Stimulated activated CD8-positive, alpha-beta memory T cell treated with anti-CD3 and anti-CD28 coated beads, Interleukin-4, amount 100 ng/mL, for 24 hours (primary cell): Measurements from ENCODE around the gene USP11.
"Not testable (repeated sequence)": the region's sequence is repeated elsewhere in the genome, so short reads cannot be mapped to it uniquely, and the experiment has no call there.

ENCODE experiments used
- DNase-seq: peaks from one replicate; pipeline ENCODE4 v3.0.0-alpha.2; 2020; ENCODE audit warnings: low read depth

USP11 gene

DNA sequence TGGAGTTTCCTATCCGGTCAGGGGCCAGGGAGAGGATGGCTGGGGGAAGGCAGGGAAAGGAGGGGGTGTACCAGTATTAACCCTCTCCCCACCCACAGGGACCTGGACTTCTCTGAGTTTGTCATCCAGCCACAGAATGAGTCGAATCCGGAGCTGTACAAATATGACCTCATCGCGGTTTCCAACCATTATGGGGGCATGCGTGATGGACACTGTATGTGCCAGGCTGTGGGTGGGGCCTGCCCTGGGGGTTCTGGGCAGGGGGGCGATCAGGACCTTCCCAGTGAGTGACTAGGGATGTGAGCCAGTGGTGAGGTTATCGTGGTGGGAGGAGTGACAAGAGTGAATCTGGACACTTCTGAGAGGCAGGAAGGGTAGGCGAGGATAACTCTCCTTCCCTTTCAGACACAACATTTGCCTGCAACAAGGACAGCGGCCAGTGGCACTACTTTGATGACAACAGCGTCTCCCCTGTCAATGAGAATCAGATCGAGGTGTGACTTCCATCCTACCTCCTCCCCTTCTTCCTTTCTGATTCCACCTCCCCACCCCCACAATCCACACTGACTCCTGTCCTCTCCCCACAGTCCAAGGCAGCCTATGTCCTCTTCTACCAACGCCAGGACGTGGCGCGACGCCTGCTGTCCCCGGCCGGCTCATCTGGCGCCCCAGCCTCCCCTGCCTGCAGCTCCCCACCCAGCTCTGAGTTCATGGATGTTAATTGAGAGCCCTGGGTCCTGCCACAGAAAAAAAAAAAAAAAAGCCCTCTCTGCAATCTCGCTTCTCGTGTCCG is 14.6 kb downstream of the USP11 start:
- no peak for DNase-seq

- DNase-seq, result no peak
Measured at GRCh38 chrX:47247999-47248320, 15.2 kb downstream of the USP11 start.

DNA sequence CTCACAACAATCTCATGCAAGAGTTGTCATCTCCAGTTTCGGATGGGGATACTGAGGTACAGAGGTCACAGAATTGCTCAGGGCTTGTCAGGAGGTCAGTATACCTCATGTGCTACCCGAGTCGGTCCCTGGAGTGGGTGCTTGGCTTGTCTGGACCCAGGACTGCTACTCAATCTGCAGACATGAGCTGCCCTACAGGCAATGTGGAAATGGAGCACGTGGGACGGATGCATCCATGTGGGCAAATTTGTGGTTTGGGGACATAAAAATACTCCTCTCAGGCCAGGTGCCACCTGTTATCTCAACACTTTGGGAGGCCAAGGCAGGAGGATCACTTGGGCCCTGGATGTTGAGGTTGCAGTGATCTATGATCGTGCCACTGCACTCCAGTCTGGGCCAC is 15.8 kb downstream of the USP11 start:
- DNase-seq, result no peak

- DNase-seq, result no peak
Measured at GRCh38 chrX:47250017-47250347, 17.2 kb downstream of the USP11 start.

DNA sequence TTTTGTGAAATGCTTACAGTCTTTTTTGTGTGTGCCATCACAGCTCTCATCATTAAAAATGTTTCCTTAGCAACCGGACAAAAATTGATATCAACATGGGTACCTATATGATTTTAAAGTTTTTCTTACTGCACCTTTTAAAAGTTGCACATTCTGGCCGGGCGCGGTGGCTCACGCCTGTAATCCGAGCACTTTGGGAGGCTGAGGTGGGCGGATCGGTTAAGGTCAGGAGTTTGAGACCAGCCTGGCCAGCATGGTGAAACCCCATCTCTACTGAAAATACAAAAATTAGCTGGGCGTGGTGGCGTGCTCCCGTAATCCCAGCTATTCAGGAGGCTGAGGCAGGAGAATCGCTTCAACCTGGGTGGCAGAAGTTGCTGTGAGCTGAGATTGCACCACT is 24.8 kb downstream of the USP11 start:
- not testable (repeated sequence) for DNase-seq

GRCh38 chrX:47264483-47265173 is 31.8 kb downstream of the USP11 start:
- DNase-seq, result no peak

GRCh38 chrX:47266643-47267042 is 33.8 kb downstream of the USP11 start:
- DNase-seq, result no peak

DNA sequence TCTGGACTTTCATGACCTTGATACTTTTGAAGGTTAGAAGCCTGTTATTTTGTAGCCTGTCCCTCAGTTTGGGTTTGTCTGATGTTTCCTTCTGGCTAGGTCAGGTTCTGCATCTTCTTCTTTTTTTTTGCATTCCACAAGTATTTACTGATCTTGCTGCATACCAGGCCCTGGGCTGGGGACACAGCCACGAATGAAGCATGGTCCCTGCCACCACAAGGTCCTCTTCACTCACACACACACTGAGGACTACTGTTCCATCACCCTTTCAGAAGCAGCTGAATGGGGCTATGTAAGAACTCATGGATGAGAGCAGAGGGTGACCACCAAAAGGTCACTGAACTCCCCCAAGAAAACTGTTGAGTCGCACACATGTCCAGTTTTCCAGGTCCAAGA is 39.2 kb downstream of the USP11 start:
- no peak for DNase-seq

- no peak for DNase-seq
Measured at GRCh38 chrX:47273011-47273730, 40.4 kb downstream of the USP11 start.

GRCh38 chrX:47278691-47279090 is 45.9 kb downstream of the USP11 start:
- DNase-seq, result no peak

DNA sequence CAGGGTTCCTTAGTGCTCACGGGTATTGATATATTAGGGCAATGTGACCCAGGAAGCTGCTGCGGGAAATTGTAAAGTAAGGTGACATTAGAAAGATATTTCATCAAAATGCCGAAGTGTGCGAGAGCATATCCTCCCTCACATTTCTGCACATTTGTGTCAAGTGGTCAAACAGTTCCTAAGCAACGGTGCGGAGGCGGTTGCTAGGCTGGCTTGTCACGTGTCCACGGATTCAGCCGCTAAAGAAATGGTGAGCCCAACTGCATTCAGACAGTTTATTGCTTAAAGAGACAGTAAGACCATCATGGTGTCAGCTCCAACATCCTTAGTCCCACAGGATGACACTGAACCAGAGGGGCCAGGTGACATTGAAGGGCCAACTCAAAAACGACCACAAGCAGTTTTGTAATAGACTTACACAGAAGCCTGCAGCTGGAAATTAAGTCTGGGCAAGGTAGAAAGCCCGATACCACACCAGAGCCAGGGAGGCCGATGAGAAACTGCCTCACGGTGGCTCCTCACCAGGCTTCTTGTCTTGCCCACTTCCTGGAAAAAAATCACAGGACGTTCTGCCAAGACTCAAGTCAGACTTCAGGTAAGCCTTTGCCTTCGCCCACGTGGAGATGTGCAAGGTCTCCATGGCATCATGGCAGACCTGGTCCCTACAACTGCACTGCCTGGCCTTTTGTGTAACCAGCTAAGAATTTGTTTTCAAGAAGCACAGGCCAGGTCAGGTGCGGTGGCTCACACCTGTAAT is 50.4 kb downstream of the USP11 start:
- no peak for DNase-seq

GRCh38 chrX:47284616-47285015 is 51.8 kb downstream of the USP11 start:
- DNase-seq, result not testable (repeated sequence)

- no peak for DNase-seq
Measured at GRCh38 chrX:47285836-47286320, 53.1 kb downstream of the USP11 start.

DNA sequence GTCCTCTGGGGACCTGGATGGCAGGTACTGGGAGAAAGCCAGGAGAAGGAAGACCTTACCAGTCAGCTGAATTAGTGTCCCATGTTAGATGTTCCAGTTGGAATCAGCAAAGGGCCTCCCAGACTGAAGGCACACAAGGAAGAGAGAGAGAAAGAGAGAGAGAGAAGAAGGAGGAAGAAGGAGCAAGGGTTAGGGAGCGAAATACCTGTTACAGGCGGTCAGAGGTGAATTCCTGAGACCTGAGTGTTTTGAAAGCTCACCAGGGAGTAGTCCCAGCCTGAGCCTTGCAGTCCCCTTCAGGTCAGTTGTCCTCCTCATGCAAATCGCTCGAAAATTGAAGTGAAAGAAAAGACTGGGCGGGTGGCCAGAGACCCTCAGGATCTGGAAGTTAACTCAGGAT is 60.3 kb downstream of the USP11 start:
- no peak for DNase-seq

GRCh38 chrX:47296766-47297365 is 64.1 kb downstream of the USP11 start:
- DNase-seq, result no peak

DNA sequence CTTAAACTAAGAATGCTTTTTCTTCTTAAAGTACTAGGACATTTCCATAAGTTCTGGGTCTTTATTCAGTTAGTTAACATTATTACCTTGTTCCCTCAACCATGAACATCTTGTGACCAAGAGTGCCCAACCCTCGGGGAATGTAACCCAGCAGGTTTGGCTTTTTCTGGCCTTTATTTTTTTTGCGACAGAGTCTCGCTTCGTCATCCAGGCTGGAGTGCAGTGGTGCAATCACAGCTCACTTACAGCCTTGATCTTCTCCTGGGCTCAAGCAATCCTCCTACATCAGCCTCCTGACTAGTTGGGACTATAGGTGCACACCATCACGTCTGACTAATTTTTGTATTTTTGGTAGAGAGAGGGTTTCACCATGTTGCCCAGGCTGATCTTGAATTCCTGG is 65.1 kb downstream of the USP11 start:
- no peak for DNase-seq
